ENCODE results near the gene PKMYT1. TPM values are rescaled to one million over a fixed set of nuclear protein-coding genes. Genes with fewer than 3 reads are reported as not detected.
A peak's percentile ranks its signal among the peaks of the same experiment; 100 is the strongest.

The PKMYT1 gene
- total RNA-seq, 2 donors from 2014 or later: 5.9 TPM; not detected in 1

DNA sequence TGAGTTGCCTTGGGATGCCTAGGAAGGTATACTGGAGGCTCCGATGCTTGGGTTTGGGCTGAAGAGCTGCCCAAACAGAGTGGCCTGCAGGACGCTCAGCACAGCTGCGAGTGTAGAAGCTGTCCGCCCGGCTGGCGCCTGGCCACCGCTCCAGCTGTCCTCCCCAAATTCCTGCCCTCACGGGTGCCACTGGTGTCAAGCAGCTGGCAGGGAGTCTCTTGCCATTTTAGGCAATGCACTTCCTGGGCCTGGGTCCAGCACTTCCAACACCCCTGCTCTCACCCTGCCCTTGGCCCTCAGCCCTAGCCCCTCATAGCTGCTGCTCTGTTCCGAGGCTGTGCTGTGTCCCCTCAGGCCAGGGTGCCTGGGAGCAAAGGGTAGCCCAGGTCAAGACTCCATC lies 5.2 kb upstream of the PKMYT1 start:
- H3K4me1 ChIP-seq (ENCODE audit: control insufficient read depth in 1 of 2, low read depth in 2 of 2): peaks cover 6 to 23% of the 10 kb centered on the region in 2 donors
- DNase-seq (ENCODE audit: low spot score) (no peak), ATAC-seq (ENCODE audit: insufficient number of reproducible peaks, low FRiP score, low read depth) (no peak)
- no peaks in the 10 kb centered on the region for H3K27me3 ChIP-seq (replicated peaks; ENCODE audit: insufficient read depth)
- no peak overlapping the region for H3K27ac ChIP-seq
- TF ChIP-seq, protein P1, sequence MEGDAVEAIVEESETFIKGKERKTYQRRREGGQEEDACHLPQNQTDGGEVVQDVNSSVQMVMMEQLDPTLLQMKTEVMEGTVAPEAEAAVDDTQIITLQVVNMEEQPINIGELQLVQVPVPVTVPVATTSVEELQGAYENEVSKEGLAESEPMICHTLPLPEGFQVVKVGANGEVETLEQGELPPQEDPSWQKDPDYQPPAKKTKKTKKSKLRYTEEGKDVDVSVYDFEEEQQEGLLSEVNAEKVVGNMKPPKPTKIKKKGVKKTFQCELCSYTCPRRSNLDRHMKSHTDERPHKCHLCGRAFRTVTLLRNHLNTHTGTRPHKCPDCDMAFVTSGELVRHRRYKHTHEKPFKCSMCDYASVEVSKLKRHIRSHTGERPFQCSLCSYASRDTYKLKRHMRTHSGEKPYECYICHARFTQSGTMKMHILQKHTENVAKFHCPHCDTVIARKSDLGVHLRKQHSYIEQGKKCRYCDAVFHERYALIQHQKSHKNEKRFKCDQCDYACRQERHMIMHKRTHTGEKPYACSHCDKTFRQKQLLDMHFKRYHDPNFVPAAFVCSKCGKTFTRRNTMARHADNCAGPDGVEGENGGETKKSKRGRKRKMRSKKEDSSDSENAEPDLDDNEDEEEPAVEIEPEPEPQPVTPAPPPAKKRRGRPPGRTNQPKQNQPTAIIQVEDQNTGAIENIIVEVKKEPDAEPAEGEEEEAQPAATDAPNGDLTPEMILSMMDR (IDR thresholded peaks at IDR 0.05): no peak
- no peaks in the 10 kb centered on the region for H3K9me3 ChIP-seq
- H3K4me3 ChIP-seq: no peak overlapping the region
- no peaks in the 10 kb centered on the region for H3K36me3 ChIP-seq

DNA sequence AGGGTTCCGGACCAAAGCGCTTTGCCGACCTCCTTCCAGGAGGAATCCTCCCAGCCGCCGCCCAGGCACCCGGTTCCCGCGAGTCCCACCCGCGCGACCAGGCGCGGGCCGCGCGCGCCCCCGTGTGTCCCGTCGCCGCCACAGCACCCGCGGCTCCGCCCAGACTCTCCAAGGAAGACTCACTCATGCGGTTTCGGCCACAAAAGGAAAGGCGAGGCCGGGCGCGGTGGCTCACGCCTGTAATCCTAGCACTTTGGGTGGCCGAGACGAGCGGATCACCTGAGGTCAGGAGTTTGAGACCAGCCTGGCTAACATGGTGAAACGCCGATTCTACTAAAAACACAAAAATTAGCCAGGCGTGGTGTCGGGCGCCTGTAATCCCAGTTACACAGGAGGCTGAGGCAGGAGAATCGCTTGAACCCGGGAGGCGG lies 3.5 kb upstream of the PKMYT1 start:
- Histone ChIP-seq H3K27me3 (replicated peaks; ENCODE audit: insufficient read depth) (no peaks in the 10 kb centered on the region), H3K4me3 (peak overlapping the region; percentile 23), H3K9me3 (no peaks in the 10 kb centered on the region), H3K4me1 (ENCODE audit: control insufficient read depth in 1 of 2, low read depth in 2 of 2) (peaks cover 6 to 30% of the 10 kb centered on the region in 2 donors), H3K36me3 (no peaks in the 10 kb centered on the region), H3K27ac (no peak overlapping the region)
- peak; percentile 69 for ATAC-seq (ENCODE audit: insufficient number of reproducible peaks, low FRiP score, low read depth)
- DNase-seq (ENCODE audit: low spot score): peak; percentile 44
- TF ChIP-seq, protein P1 (IDR thresholded peaks at IDR 0.05): peak; percentile 93

DNA sequence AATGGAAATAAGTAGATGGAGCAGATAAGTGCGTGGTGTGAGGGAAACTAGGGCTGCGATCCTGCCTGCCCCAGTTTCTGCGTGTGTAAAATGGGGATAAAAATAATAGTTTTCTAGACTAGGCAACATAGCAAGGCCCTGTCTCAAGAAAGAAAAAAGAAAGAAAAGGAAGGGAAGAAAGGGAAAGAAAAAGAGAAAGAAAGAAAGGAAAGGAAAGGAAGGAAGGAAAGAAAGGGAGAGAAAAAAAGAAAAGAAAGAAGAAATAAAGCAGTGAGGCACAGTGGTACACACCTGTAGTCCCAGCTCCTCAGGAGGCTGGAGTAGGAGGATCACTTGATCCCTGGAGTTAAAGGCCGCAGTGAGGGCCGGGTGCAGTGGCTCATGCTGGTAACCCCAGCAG lies 2.2 kb upstream of the PKMYT1 start:
- no peak for ATAC-seq (ENCODE audit: insufficient number of reproducible peaks, low FRiP score, low read depth)
- Histone ChIP-seq H3K9me3 (no peaks in the 10 kb centered on the region), H3K4me1 (ENCODE audit: control insufficient read depth in 1 of 2, low read depth in 2 of 2) (peaks cover 6 to 30% of the 10 kb centered on the region in 2 donors), H3K36me3 (no peaks in the 10 kb centered on the region), H3K27me3 (replicated peaks; ENCODE audit: insufficient read depth) (no peaks in the 10 kb centered on the region), H3K27ac (no peak overlapping the region), H3K4me3 (no peak overlapping the region)
- TF ChIP-seq, protein P1 (IDR thresholded peaks at IDR 0.05): no peak
- DNase-seq (ENCODE audit: low spot score): no peak

DNA sequence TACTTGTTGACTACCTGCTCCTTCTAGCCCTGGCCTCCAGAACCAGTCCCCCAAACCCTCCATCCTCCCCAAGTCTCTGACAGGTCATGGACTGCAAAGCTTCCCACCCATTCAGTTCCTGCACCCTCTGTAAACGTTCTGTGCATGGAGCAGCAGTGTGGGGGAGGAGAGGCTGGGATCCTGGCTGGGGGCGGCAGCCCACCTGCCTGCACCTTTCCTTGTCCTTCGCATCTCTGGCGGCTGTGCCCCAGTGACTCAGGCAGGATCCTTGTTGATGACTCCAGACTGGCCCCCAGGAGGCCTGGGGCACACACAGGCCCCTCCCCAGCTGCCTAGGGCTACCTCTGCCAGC lies 1.6 kb upstream of the PKMYT1 start:
- DNase-seq (ENCODE audit: low spot score): no peak
- Histone ChIP-seq H3K27me3 (replicated peaks; ENCODE audit: insufficient read depth) (no peaks in the 10 kb centered on the region), H3K4me3 (no peak overlapping the region), H3K9me3 (no peaks in the 10 kb centered on the region), H3K36me3 (no peaks in the 10 kb centered on the region), H3K27ac (no peak overlapping the region), H3K4me1 (ENCODE audit: control insufficient read depth in 1 of 2, low read depth in 2 of 2) (peaks cover 6 to 30% of the 10 kb centered on the region in 2 donors)
- TF ChIP-seq, protein P1 (IDR thresholded peaks at IDR 0.05): no peak
- no peak for ATAC-seq (ENCODE audit: insufficient number of reproducible peaks, low FRiP score, low read depth)

DNA sequence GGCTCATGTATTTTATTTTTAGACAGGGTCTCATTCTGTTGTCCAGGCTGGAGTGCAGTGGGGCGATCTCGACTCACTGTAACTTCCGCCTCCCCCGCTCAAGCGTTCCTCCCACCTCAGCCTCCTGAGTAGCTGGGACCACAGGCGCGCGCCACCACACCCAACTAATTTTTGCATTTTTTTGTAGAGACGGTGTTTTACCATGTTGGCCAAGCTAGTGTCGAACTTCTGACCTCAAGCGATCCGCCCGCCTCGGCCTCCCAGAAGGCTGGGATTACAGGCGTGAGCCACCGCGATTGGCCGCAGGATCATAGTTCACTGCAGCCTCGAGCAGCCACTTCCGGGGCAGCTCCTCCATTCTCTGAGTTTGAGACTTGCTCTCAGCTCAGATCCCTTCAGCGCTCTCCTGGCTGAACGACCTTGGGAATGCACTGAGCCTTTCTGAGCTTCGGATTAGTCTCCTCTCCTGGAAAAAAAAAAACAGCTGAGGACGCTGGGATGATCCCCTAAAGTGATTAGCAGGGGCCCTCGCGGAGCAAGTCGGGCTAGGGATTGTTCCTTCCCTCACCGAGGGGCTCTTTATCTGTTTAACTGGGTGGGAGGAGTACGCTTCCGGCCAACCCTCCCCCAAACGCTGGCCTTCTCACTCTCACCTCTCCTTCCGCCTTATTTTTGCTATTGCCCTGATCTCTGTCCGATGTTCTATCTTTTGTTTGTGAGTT lies 1.1 kb upstream of the PKMYT1 start:
- Histone ChIP-seq H3K4me1 (ENCODE audit: control insufficient read depth in 1 of 2, low read depth in 2 of 2) (peaks cover 6 to 30% of the 10 kb centered on the region in 2 donors), H3K27me3 (replicated peaks; ENCODE audit: insufficient read depth) (no peaks in the 10 kb centered on the region), H3K4me3 (peak overlapping the region; percentile 84), H3K27ac (no peak overlapping the region), H3K9me3 (no peaks in the 10 kb centered on the region), H3K36me3 (no peaks in the 10 kb centered on the region)
- TF ChIP-seq, protein P1 (IDR thresholded peaks at IDR 0.05): no peak
- ATAC-seq (ENCODE audit: insufficient number of reproducible peaks, low FRiP score, low read depth) (no peak), DNase-seq (ENCODE audit: low spot score) (no peak)
